ENCODE data around the gene TANC1.

GRCh38 chr2:159165048-159165447, 196.6 kb downstream of the TANC1 start:
- TF ChIP-seq POLR2A (IDR thresholded peaks at IDR 0.05; ENCODE audit: low read length) (no peak), GATA1 (IDR thresholded peaks at IDR 0.05; ENCODE audit: low read depth, low read length) (no peak)

Data from erythroblast (primary cell).